Sigmoid colon (tissue), 7 donors: ENCODE data around the gene COPG2. TPM values are rescaled to one million over a fixed set of nuclear protein-coding genes. Genes with fewer than 3 reads are reported as not detected.

ENCODE experiments used
- DNase-seq: peaks from one replicate; pipeline ENCODE4 v3.0.0-alpha.2; 2019
- H3K27ac ChIP-seq, 4 donors: fragments of 200-600 bp; sonication (generic); one replicate each; pipeline ENCODE4 v1.5.1; 2016 to 2019; ENCODE audit warnings: mild to moderate bottlenecking in 1 of 4
- H3K27me3 ChIP-seq, 3 donors: fragments of 200-600 bp; sonication (generic); one replicate each; pipeline ENCODE4 v1.5.1; 2019; ENCODE audit warnings: mild to moderate bottlenecking in 1 of 3
- H3K36me3 ChIP-seq, 4 donors: fragments of 200-600 bp; sonication (generic); one replicate each; pipeline ENCODE4 v1.5.1; 2016 to 2019
- H3K4me1 ChIP-seq, 4 donors: fragments of 200-600 bp; sonication (generic); one replicate each; pipeline ENCODE4 v1.5.1; 2017 to 2019
- H3K4me3 ChIP-seq, 4 donors: fragments of 200-600 bp; sonication (generic); one replicate each; pipeline ENCODE4 v1.5.1; 2017 to 2019; ENCODE audit warnings: mild to moderate bottlenecking in 2 of 4, moderate library complexity in 1 of 4
- H3K9me3 ChIP-seq, 4 donors: fragments of 200-600 bp in 3 of 4; sonication (generic) in 3 of 4; one replicate each; pipeline versions ENCODE4 v1.5.1 to v1.6.1; 2013 to 2019
- CTCF ChIP-seq, 4 experiments: fragments of 450-650 bp in 3 of 4; fragments of 200-600 bp in 1 of 4; IDR thresholded peaks; one replicate each; pipeline ENCODE4 v1.5.1; 2016 to 2019; ENCODE audit warnings: antibody characterized with exemption in 4 of 4, mild to moderate bottlenecking in 3 of 4, moderate library complexity in 2 of 4
- EP300 ChIP-seq, 4 donors: sonication (generic); formaldehyde crosslinking; IDR thresholded peaks; one replicate each; pipeline ENCODE4 v1.6.1; 2017; ENCODE audit warnings: antibody characterized with exemption in 4 of 4
- POLR2A ChIP-seq, 2 donors: fragments of 450-650 bp; IDR thresholded peaks; one replicate each; pipeline ENCODE4 v1.6.1; 2016; ENCODE audit warnings: antibody characterized with exemption in 2 of 2, mild to moderate bottlenecking in 2 of 2, moderate library complexity in 2 of 2
- POLR2AphosphoS5 ChIP-seq, 4 donors: sonication (generic); formaldehyde crosslinking; IDR thresholded peaks; one replicate each; pipeline ENCODE4 v1.6.1; 2017; ENCODE audit warnings: antibody characterized with exemption in 4 of 4
- WGBS, 2 donors: extraction: QIAGEN DNeasy Blood & Tissue Kit; methylation state at CpG; one replicate each; pipeline ENCODE4 v1.1.7; 2013; 5-methylcytosine and 5-hydroxymethylcytosine counted together
- intact Hi-C: fragments of 100-400 bp; cut with DNase I; formaldehyde crosslinking; loops from one replicate; pipeline ENCODE4 v1.15.1; 2023
- polyA plus RNA-seq, 3 donors: library from polyadenylated mRNA; stranded (reverse); fragments of 200-250 nt; gene quantifications; one replicate each; pipeline ENCODE4 v1.2.3, GENCODE V29; 2013
- total RNA-seq, 4 donors: library from RNA; depleted of rRNA; stranded (reverse); fragments of >200 nt; gene quantifications; one replicate each; pipeline ENCODE4 v1.1.0, GENCODE V29; 2016
- donor health status: healthy with polysubstance abuse.
- donor health status: Bipolar disorder and iron deficiency.
- donor health status: healthy.

The COPG2 gene
- total and polyA plus RNA-seq, 7 donors = 8.8 to 15.5 (median 12.7) TPM

- Histone ChIP-seq H3K36me3 (peaks cover 0 to 16% (median 0%) of the 10 kb centered on the region in 4 donors), H3K4me1 (no peaks in the 10 kb centered on the region), H3K27me3 (no peaks in the 10 kb centered on the region), H3K27ac (no peak overlapping the region), H3K9me3 (no peaks in the 10 kb centered on the region), H3K4me3 (no peak overlapping the region)
- 82 to 86% methylated on average over 4 of the region's 4 CpGs for WGBS, 2 donors
- DNase-seq = no peak
- intact Hi-C loops = no loop called here
- TF ChIP-seq CTCF (IDR thresholded peaks at IDR 0.05) = no peak
- no peak for TF ChIP-seq POLR2A (IDR thresholded peaks at IDR 0.05)
- no peak for TF ChIP-seq EP300 (IDR thresholded peaks at IDR 0.05)
- no peak for TF ChIP-seq POLR2AphosphoS5 (IDR thresholded peaks at IDR 0.05)
Observed at GRCh38 chr7:130649004-130649790, 19.4 kb downstream of the COPG2 start.

GRCh38 chr7:130648580-130648979, 20.0 kb downstream of the COPG2 start:
- intact Hi-C loops = no loop called here
- Histone ChIP-seq H3K9me3 (no peaks in the 10 kb centered on the region), H3K4me3 (no peak overlapping the region), H3K36me3 (peaks cover 0 to 16% (median 0%) of the 10 kb centered on the region in 4 donors), H3K27ac (no peak overlapping the region), H3K4me1 (no peaks in the 10 kb centered on the region), H3K27me3 (no peaks in the 10 kb centered on the region)
- no peak for TF ChIP-seq EP300 (IDR thresholded peaks at IDR 0.05)
- TF ChIP-seq POLR2A (IDR thresholded peaks at IDR 0.05) = no peak
- no peak for TF ChIP-seq POLR2AphosphoS5 (IDR thresholded peaks at IDR 0.05)
- no peak for TF ChIP-seq CTCF (IDR thresholded peaks at IDR 0.05)
- DNase-seq = no peak
- WGBS, 2 donors = 85 to 93% methylated on average over 5 of the region's 5 CpGs

GRCh38 chr7:130642383-130642782, 26.2 kb downstream of the COPG2 start:
- intact Hi-C loops = no loop called here
- no peak overlapping the region for H3K27ac ChIP-seq
- 88 to 97% methylated on average over 4 of the region's 4 CpGs for WGBS, 2 donors

GRCh38 chr7:130641497-130641896, 27.1 kb downstream of the COPG2 start:
- intact Hi-C loops = no loop called here
- Histone ChIP-seq H3K36me3 (peaks cover 0 to 4% (median 0%) of the 10 kb centered on the region in 4 donors), H3K4me3 (no peak overlapping the region), H3K27me3 (no peaks in the 10 kb centered on the region), H3K4me1 (no peaks in the 10 kb centered on the region), H3K27ac (no peak overlapping the region), H3K9me3 (no peaks in the 10 kb centered on the region)
- DNase-seq = no peak
- TF ChIP-seq EP300 (IDR thresholded peaks at IDR 0.05) = no peak
- no peak for TF ChIP-seq POLR2AphosphoS5 (IDR thresholded peaks at IDR 0.05)
- 77 to 84% methylated on average over 3 of the region's 3 CpGs for WGBS, 2 donors

More at GRCh38 chr7:130642383-130642782, 26.2 kb downstream of the COPG2 start:
- TF ChIP-seq CTCF (IDR thresholded peaks at IDR 0.05) (no peak), EP300 (IDR thresholded peaks at IDR 0.05) (no peak), POLR2A (IDR thresholded peaks at IDR 0.05) (no peak), POLR2AphosphoS5 (IDR thresholded peaks at IDR 0.05) (no peak)
- H3K4me1 ChIP-seq = no peaks in the 10 kb centered on the region
- DNase-seq = no peak
- H3K4me3 ChIP-seq = no peak overlapping the region
- no peaks in the 10 kb centered on the region for H3K27me3 ChIP-seq
- peaks cover 0 to 4% (median 0%) of the 10 kb centered on the region in 4 donors for H3K36me3 ChIP-seq
- H3K9me3 ChIP-seq = no peaks in the 10 kb centered on the region

GRCh38 chr7:130641040-130641439, 27.5 kb downstream of the COPG2 start:
- TF ChIP-seq POLR2AphosphoS5 (IDR thresholded peaks at IDR 0.05) (no peak), EP300 (IDR thresholded peaks at IDR 0.05) (no peak), CTCF (IDR thresholded peaks at IDR 0.05) (no peak), POLR2A (IDR thresholded peaks at IDR 0.05) (no peak)
- WGBS, 2 donors = 91 to 96% methylated on average over 1 of the region's 1 CpG
- Histone ChIP-seq H3K27ac (no peak overlapping the region), H3K4me1 (no peaks in the 10 kb centered on the region), H3K36me3 (peaks cover 0 to 4% (median 0%) of the 10 kb centered on the region in 4 donors), H3K9me3 (no peaks in the 10 kb centered on the region), H3K27me3 (no peaks in the 10 kb centered on the region), H3K4me3 (no peak overlapping the region)
- intact Hi-C loops = no loop called here
- DNase-seq = no peak
